ENCODE data around the gene POLR2J.
"Not testable (repeated sequence)": the region's sequence is repeated elsewhere in the genome, so short reads cannot be mapped to it uniquely, and the experiment has no call there.

POLR2J gene

GRCh38 chr7:102494473-102495149, 15.9 kb upstream of the POLR2J start:
- not testable (repeated sequence) for DNase-seq

GRCh38 chr7:102494026-102494425, 15.3 kb upstream of the POLR2J start:
- not testable (repeated sequence) for DNase-seq

GRCh38 chr7:102493220-102493935, 14.7 kb upstream of the POLR2J start:
- DNase-seq: not testable (repeated sequence)

- DNase-seq: not testable (repeated sequence)
These were observed 11.9 kb upstream of the POLR2J start for GRCh38 chr7:102490529-102491075.

GRCh38 chr7:102484317-102484716, 5.6 kb upstream of the POLR2J start:
- DNase-seq: not testable (repeated sequence)

- not testable (repeated sequence) for DNase-seq
These were observed 3.2 kb upstream of the POLR2J start for GRCh38 chr7:102481962-102482361.

- not testable (repeated sequence) for DNase-seq
These were observed 1.4 kb upstream of the POLR2J start for GRCh38 chr7:102479982-102480637.

- DNase-seq: not testable (repeated sequence)
These were observed 475 bp upstream of the POLR2J start for GRCh38 chr7:102479209-102479584.

GRCh38 chr7:102474736-102475435, 3.8 kb downstream of the POLR2J start:
- not testable (repeated sequence) for DNase-seq

- not testable (repeated sequence) for DNase-seq
These were observed 4.6 kb downstream of the POLR2J start for GRCh38 chr7:102474116-102474515.

GRCh38 chr7:102473271-102473991, 5.3 kb downstream of the POLR2J start:
- TF ChIP-seq POLR2A (IDR thresholded peaks at IDR 0.05; ENCODE audit: low read length) (no peak), GATA1 (IDR thresholded peaks at IDR 0.05; ENCODE audit: low read depth, low read length) (no peak)
- no peak for DNase-seq

- peak; percentile 13 to 29 for DNase-seq
These were observed 6.3 kb downstream of the POLR2J start for GRCh38 chr7:102472126-102473041.

GRCh38 chr7:102471791-102472125, 7.0 kb downstream of the POLR2J start:
- TF ChIP-seq GATA1 (IDR thresholded peaks at IDR 0.05; ENCODE audit: low read depth, low read length): no peak
- no peak for TF ChIP-seq POLR2A (IDR thresholded peaks at IDR 0.05; ENCODE audit: low read length)
- DNase-seq: no peak

More at GRCh38 chr7:102472126-102473041, 6.3 kb downstream of the POLR2J start:
- TF ChIP-seq POLR2A (IDR thresholded peaks at IDR 0.05; ENCODE audit: low read length) (no peak), GATA1 (IDR thresholded peaks at IDR 0.05; ENCODE audit: low read depth, low read length) (no peak)

Data from erythroblast (primary cell).